Medulla oblongata (tissue), 1 donor: Measurements from ENCODE around the gene PAIP1.
"Not testable (repeated sequence)": the region's sequence is repeated elsewhere in the genome, so short reads cannot be mapped to it uniquely, and the experiment has no call there.

Experiments used
- DNase-seq: peaks from one replicate; pipeline ENCODE4 v3.0.0-alpha.2; 2015; ENCODE audit errors: extremely low spot score

PAIP1 gene

DNA sequence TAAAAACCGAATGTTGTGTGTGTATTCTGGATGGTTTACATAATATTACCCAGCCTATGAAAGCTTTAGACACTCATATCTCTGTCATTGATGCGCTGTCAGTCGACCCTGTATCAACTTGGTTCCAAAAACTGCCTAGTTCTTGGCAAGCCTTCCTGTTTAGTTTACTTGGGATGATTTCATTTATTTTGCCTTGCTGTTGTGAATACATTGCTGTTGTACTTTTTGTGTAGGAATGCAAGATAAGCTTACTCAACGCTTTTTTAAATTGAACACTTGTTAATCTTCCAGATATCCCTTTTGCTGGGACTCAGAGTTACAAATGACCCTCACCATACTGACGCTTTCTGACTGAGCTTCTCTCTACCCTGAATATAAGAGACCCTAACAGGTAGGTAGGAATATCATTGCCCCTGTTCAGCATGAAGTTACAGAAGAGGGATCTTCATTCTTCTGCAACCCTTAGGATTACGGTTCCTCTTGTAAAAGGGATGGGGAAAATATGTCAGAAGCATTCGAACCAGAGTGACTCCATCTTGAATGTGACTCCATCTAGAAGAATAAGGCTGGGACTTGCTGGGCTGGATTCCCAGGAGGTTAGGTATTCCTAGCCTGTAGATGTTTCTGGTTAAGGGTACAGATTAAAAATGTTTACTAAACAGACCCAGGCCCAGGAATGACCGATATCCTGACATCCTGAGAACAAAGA lies 13.7 kb upstream of the PAIP1 start:
- DNase-seq, result no peak

DNA sequence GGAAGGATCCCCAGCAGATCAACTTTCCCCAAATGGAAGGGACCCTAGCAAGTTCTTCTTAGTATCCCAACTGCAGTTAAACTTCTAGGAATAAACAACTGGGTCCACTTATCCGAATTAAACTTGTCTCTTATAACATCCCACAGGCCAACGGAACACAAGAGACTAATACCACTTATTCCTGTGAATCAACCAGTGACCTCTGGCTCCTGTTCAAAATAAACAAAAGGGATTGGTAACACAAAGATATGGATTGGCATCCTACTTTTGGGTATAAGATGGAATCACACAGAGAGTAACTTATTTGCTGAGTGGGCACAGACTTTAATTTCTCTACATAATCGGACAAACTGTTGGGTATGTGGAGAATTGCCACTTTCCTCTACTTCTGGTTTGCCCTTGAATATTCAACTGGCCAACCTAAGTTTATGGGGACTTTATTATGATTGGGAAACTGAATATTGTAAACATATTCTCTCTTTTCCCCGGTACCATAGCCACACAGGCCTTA lies 12.4 kb upstream of the PAIP1 start:
- DNase-seq, result no peak

DNA sequence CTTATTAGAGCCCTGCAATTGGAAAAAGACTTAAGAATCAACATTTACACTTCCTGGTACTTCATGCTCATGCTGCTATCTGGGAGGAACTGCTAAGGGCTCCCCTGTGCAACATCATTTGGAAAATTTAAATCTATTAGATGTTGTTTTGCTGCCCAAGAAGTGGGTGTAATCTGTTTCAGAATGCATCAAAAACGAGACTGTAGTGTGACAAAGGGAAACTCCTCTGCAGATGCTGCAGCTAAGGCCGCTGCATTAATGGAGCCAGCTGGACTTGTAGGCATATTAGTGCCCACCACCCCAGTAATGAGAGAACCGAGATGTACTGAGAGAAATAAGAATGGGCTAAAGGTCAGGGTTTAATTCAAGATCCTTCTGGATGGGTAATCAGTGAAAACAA lies 11.1 kb upstream of the PAIP1 start:
- DNase-seq, result no peak

DNA sequence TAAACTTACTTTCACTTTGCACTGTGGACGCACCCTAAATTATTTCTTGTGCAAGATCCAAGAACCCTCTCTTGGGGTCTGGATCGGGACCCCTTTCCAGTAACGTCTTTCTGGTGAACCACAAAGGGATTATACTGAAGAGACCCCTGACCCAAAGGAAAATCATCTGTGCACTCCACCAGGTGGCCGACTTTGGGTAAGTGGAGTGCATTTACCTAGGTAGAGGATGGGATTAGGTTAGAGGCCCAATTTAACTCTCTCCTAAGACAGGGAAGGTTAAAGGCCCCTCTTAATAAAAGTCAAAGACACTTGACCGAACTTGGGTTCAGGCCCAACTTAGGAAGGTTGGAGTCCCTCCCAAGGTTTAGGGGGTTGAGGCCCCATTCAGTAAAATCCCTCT lies 8.2 kb upstream of the PAIP1 start:
- DNase-seq, result no peak

DNA sequence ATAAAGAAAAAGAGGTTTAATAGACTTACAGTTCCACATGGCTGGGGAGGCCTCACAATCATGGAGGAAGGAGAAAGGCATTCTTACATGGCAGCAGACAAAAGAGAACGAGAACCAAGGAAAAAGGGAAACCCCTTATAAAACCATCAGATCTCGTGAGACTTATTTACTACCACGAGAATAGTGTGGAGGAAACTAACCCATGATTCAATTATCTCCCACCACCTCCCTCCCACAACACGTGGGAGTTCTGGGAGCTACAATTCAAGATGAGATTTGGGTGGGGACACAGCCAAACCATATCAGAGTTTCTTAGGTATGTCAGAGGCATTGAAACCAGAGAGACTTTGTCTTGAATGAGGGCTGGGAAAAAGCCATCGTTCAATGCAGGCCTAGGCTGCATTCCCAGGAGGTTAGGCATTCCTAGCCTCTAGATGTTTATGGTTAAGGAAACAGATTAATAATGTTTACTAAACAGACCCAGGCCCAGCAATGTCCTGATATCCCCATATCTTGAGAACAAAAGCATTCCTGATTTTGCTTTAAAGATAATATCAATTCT lies 7.5 kb upstream of the PAIP1 start:
- DNase-seq, result no peak

DNA sequence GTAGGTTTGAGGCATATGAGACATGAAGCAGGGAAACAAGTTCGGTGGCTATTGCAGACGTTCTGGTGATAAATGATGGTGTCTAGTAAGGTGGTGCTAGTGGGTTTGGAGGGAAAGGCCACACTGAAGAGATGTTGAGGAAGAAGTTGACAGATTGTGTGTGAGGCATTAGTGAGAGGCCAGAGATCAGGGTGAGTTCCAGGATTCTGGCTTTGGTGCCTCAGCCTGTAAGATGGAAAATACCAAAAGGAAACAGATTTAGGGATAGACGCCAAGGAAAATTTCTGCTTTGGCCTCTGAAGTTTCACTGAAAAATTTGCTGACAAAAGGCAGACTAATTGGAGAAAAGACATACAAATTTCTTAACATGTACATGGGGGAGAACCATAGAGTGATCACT lies 6.4 kb upstream of the PAIP1 start:
- no peak for DNase-seq

DNA sequence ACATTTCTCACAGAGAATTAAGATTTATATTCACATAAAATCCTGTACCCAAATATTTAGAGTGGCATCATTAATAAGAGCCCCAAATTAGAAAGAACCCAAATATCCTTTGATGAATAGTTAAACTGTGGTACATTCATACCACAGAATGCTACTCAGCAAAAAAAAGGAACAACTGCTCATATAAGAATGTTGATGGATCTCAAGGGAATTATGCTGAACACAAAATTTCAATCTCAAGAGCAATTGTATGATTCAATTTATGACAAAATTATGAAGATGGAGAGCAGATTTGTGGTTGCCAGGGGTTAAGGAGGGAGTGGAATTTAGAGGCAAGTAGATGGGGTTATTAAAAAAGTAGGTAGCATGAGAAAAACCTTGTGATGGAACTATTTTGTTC lies 4.5 kb upstream of the PAIP1 start:
- no peak for DNase-seq

DNA sequence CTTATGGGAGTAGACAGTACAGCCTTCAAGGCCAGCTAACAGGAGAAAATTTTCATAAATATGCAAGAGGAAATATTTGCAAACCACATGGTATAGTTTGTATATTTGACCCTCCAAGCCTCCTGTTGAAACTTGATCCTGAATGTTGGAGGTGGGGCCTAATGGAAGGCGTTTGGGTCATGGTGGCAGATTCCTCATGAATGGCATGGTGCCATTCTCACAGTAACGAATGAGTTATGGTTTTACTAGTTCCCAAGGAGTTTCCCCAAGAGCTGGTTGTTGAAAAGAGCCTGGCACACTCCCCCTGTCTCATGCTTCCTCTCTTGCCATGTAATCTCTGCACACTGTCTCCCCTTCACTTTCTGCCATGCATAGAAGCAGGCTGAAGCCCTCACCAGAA lies 3.3 kb upstream of the PAIP1 start:
- no peak for DNase-seq

DNA sequence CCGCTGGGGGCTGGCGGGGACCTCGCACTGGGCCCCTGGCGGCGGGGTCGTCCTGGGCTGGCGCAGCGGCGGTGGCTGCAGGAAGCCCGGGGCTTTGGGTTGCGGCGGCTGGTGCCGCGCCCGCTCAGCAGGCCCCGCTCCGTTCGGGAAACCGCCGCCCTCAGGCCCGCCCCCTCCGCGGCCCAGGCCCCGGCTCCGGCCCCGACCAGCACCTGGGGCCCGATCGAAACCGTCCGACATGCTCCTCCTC lies 345 bp downstream of the PAIP1 start:
- not testable (repeated sequence) for DNase-seq

DNA sequence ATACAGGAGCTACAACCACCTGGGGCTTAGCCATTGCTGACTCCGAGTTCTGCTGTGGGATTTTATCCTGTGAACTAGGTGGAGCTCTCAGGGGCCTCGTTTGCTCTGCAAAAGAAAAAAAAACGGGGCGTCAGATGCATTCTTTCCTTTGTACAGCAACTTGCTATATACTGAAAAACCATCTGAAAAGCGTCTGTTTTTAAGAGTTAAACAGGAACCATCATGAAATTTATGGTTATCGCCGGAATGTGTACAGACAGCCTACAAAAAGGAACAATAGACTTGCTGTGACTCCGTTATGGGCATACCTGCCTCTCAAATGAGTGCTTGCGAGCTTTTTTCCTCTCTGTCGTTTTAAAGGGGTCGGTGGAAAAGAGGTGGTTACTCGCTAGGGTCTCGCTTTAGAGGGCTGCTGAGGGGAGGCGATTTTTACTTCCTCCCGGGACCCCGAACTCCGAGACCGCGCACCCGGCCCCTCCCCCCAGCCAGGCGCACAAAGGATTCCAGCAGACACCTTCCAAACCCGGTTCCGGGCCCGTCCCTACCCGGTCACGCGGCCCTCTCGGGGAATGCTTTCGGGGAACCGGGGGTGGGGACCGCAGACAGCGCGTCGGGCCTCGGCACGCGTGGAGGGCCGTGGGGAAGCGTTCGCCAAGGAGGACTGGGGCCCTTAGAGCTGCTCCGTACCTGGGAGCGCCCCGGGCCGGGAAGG lies 826 bp downstream of the PAIP1 start:
- peak; percentile 42 for DNase-seq

DNA sequence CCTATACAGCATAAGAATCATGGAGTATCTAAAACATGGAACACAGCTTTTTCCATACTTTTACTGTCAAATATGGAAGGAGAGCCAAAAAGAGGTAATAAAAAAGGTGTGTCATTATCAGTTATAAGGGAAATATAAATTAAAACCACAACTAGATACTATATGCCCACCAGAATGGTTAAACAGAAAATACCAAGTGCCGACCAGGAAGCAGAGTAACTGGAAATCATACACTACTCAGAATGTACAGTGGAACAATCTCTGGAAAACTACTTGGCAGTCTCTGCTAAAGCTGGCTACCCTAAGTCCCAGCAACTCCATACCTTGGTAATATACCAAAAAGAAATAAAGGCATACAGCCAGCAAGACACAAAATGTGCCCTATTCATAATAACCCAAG lies 2.4 kb downstream of the PAIP1 start:
- no peak for DNase-seq

DNA sequence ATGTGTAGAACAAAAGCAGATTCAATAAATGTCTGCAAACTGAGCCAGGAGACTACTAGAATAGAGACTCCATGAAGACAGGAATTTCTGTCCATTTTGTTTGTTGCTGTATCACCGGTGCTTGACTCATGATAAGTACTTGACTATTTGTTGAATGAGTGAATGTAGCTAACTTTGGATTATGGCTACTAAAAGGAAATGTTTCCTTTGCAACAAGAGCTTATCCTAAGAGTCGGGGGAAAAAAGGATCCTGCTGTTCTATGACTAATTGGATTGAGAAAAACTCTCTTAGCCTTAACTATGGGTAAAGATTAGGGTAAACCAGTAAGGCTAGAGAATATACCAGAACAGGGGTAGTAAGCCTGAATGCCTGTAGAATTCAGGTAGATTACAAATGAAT lies 3.5 kb downstream of the PAIP1 start:
- DNase-seq, result no peak

DNA sequence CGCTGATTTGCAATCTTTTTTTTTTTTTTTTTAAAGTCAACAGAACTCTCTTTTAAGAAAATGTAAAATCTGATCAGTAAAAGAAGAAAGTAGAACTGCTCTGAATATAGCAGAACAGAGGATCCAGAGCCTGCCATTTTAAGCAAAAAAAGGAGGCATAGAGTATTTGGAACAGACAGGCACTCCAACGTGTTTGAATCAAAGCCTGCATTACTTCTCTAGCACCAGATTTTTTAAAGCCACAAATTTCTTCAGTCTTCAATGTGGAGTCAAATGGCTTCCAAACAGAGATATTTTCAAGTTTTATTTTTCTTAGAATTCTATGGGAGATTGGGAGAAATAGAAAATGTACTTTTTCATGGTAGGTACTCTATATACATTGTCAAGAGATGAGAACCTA lies 5.1 kb downstream of the PAIP1 start:
- no peak for DNase-seq

DNA sequence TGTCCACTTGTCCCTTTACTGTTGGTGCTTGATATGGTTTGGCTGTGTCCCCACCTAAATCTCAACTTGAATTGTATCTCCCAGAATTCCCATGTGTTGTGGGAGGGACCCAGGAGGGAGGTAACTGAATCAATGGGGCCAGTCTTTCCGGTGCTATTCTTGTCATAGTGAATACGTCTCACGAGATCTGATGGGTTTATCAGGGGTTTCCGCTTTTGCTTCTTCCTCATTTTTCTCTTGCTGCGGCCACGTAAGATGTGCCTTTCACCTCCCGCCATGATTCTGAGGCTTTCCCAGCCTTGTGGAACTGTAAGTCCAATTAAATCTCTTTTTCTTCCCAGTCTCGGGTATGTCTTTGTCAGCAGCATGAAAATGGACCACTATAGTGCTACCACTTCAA lies 7.6 kb downstream of the PAIP1 start:
- not testable (repeated sequence) for DNase-seq

DNA sequence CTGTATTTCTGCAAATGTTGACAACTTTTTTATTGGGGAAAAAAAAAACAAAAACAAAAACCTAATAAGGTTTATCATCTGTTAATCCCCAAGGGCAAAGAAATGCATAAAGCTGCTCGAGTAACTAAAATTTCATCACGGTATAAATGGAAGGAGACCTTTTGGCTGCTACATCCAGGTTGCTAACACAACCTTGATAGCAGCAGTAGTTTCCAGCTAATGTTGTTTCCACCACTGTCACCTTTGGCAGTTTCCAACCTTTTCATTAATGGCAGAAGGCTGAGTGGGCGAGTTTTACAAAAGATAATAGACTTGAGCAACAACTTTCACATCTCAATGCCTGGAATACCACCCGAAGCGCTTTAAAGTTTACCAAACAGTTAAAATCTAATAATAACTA lies 8.5 kb downstream of the PAIP1 start:
- no peak for DNase-seq

DNA sequence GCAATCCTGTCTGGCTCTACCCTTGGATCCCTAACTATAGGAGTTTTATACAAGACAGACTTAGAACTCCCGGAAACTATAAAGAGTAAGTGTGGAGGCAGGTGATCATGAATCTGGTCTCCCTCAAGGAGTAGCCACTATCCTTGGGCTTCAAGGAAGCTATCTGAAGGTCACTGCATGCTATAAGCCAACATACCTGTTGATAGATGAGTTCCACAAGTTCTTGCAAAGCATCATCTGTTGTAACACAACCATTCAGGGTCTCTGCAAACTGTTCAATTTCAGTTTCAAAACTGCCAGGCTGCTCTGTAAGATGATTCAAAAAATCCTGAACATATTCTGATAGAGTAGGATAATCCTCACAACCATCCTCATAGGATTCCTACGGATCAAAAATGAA lies 9.3 kb downstream of the PAIP1 start:
- DNase-seq, result no peak

DNA sequence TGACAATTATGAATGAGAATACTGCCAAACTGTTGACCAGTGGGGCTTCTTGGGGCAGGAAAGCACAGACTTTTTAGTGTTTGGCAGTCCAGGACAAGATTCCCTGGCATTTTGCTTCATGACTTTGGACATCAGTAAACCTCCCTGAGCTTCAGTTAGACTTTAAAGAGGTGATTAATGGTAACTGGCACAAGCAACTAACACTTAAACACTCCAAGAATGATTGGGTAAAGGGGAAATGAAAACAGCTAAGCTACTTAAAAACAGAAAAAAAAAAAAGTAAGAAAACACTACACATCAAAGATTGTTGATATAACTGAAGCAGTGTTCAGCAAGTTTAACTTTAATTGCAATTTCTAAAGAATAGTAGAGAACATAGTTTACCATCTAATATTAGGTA lies 13.4 kb downstream of the PAIP1 start:
- DNase-seq, result peak; percentile 37

DNA sequence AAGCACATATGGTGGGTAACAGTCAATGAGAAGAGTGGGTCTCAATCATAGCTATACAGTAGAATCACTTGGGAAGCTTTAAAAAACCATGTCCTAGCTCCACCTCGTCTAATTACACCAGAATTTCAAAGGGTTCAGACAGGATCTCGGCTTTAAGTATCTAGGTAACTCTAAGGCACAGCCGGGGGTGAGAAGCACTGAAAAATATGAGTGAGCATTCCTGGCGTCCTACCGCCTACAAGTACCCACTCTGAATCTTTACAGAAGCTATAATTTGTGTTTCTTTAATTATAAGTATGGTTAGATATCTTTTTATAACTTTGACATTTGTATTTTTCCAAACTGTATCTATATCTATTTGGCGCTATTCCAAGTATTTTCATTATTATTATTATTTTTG lies 16.1 kb downstream of the PAIP1 start:
- DNase-seq, result no peak

DNA sequence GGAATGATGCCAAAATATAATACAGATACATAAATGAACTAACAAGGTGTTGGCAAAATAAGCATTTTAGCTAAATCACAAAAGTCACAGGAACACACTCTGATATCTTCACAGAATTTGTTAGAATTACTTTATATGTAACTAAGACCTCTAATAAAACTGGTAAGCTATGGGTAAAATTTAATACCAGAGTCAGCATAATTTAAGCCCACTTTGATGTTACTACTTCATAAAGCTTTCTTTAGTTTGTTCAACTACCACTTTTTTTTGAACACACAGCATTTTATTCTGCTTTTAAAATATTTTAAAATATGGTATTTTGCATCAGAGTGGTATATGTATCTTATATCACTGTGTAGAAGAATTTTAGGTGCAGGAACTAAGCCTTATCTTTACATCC lies 19.9 kb downstream of the PAIP1 start:
- no peak for DNase-seq

DNA sequence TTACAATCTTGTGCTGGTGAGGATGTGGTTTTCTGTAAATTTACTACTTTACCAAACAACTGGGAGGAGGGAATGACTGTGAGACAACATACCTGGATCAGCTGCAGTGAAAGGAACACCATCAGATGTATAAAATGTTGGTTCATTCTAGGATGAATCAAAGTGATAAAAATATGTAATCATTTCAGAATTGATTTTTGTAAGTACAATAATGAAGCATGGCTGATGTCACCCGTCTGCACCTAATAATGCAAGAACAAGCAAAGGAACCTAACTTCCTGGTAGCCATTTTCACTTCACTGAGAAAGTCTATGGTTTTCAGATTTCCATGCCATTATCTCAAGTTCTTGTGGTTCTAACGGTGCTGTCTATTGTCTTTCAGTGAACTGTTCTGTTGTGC lies 23.2 kb downstream of the PAIP1 start:
- DNase-seq, result no peak

DNA sequence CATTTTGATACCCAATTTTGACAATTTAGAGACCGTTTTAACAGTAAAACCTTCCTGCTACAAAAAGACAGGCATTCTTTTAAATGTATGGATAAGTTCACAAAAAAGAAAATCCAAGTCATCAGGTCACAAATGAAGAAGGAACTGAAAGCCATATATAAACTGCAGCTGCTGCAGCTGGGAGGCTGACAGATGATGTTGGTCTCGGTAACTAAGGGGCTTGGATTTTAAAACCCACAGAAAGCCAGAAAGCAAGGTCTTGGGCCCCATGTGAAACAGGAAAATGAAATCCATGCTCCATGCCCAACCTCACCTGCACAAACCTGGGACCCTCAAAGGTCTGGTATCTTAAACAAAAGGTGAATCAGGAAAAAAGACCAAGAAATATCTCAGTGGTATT lies 26.2 kb downstream of the PAIP1 start:
- no peak for DNase-seq

DNA sequence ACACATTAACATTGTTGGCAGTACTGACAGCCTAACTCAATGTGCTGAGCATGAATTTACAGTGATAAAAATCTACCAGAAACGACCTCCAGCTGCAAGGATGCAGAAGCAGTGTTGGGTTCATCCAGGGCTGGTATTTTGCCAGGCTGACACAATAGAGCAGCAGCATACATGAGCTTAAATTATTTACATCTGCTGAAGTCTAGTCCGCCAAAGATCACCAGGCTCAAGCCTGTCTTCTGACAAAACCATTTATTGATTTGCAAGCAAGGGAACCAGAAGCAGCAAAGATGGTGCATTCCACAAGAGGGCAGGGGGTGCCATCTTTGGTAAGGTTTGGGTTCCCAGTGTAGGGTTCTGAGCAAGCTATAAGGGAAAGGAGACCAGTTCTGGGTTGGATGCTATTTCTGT lies 33.2 kb downstream of the PAIP1 start:
- DNase-seq, result no peak

DNA sequence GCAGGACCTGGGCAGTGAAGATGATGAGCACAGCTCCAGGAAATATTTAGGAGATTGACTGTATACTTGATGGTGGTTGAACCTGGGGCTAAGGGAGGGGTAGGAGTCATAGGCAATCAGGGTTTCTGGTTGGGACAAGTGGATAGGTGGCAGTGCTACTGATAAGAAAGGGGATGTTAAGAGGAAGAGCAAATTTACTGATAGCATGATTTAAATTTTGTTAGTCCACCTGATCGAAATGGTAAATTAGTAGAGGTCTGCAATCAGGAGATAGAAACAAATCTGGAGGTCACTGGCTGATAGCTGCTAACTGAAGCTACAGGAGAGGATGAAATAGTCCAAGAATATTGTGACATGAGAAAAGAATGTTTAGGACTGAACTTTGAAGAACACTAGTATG lies 36.3 kb downstream of the PAIP1 start:
- no peak for DNase-seq

DNA sequence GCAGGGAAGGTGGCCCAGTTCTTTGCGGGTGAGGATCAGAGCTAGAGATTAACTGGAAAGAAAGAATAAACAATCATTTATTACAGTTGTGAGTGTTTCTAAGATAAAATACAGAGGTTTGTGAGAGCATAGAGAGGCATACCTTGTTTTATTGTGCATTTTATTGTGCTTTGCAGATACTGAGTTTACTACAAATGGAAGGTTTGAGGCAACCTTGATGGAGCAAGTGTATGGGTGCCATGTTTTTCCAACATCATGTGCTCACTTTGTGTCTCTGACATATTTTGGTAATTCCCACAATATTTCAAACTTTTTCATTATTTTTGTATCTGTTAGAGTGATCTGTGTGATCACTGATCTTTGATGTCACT lies 41.2 kb downstream of the PAIP1 start:
- peak; percentile 18 for DNase-seq
